DOHH2 (cell line): Measurements from ENCODE around the gene P2RX3.
A peak's percentile ranks its signal among the peaks of the same experiment; 100 is the strongest.

ENCODE experiments used
- EZH2phosphoT487 ChIP-seq: fragments of 200-600 bp; sonication (generic); IDR thresholded peaks from 2 replicates; pipeline ENCODE4 v1.6.1; 2017; ENCODE audit warnings: borderline replicate concordance, mild to moderate bottlenecking, antibody characterized with exemption, low read length, moderate library complexity, mixed read lengths
- TF ChIP-seq, protein P1 (sequence below): fragments of 200-600 bp; sonication (generic); IDR thresholded peaks from one replicate; pipeline ENCODE4 v1.5.1; 2014; ENCODE audit warnings: antibody characterized with exemption, mild to moderate bottlenecking, low read depth, low read length; ENCODE audit not compliant: poor library complexity, severe bottlenecking

DNA sequence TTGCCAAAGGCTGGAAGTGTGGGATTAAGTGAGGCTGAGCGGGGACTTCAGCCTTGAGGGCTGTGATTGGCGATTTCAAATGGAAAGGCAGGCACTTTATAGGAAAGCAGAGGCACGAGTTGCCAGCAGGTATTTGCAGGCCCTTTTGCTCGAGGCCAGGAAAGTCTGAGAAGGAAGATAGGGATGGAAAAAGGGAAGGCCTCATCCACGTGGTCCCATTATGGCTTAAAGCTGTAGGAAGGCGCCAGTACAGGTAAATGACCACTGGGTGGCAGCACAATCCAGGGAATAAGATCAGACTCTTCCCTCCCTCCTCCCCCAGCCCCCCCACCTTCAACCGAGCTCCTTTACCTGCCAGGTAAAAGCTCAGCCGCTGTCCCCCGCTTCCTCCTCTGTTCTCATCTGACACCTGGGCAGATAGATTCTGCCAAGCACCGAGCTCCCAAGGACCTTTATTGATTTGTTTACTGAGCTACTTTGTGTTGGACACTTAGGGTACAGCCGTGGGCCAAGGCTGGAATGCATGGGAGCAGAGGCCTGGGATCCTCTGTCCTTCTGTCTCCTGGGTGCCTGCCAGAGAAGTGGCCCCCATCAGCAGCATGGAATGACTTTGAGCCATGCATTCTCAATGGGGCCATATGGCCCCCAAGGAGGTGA lies 7.5 kb downstream of the P2RX3 start:
- TF ChIP-seq, protein P1, sequence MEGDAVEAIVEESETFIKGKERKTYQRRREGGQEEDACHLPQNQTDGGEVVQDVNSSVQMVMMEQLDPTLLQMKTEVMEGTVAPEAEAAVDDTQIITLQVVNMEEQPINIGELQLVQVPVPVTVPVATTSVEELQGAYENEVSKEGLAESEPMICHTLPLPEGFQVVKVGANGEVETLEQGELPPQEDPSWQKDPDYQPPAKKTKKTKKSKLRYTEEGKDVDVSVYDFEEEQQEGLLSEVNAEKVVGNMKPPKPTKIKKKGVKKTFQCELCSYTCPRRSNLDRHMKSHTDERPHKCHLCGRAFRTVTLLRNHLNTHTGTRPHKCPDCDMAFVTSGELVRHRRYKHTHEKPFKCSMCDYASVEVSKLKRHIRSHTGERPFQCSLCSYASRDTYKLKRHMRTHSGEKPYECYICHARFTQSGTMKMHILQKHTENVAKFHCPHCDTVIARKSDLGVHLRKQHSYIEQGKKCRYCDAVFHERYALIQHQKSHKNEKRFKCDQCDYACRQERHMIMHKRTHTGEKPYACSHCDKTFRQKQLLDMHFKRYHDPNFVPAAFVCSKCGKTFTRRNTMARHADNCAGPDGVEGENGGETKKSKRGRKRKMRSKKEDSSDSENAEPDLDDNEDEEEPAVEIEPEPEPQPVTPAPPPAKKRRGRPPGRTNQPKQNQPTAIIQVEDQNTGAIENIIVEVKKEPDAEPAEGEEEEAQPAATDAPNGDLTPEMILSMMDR: peak; percentile 77
- TF ChIP-seq EZH2phosphoT487: no peak
